Stimulated activated CD8-positive, alpha-beta memory T cell treated with anti-CD3 and anti-CD28 coated beads, Interleukin-12 subunit alpha, Interleukin-12 subunit beta, amount 100 ng/mL, for 24 hours (primary cell): Measurements from ENCODE around the gene BECN2.
A peak's percentile ranks its signal among the peaks of the same experiment; 100 is the strongest.
"Not testable (repeated sequence)": the region's sequence is repeated elsewhere in the genome, so short reads cannot be mapped to it uniquely, and the experiment has no call there.

ENCODE experiments used
- DNase-seq: peaks from one replicate; pipeline ENCODE4 v3.0.0-alpha.2; 2020; ENCODE audit errors: extremely low read depth

BECN2 gene

GRCh38 chr1:241979071-241979470 lies 21.5 kb downstream of the BECN2 start:
- no peak for DNase-seq

- DNase-seq = no peak
Measured at GRCh38 chr1:241979926-241980325, 22.4 kb downstream of the BECN2 start.

- DNase-seq = no peak
Measured at GRCh38 chr1:241985787-241986186, 28.2 kb downstream of the BECN2 start.

- DNase-seq = not testable (repeated sequence)
Measured at GRCh38 chr1:241988389-241988930, 30.9 kb downstream of the BECN2 start.

GRCh38 chr1:241990040-241990439 lies 32.5 kb downstream of the BECN2 start:
- DNase-seq = no peak

GRCh38 chr1:241992734-241993133 lies 35.2 kb downstream of the BECN2 start:
- no peak for DNase-seq

- DNase-seq = no peak
Measured at GRCh38 chr1:241994171-241994570, 36.6 kb downstream of the BECN2 start.

- no peak for DNase-seq
Measured at GRCh38 chr1:241997401-241997998, 39.9 kb downstream of the BECN2 start.

GRCh38 chr1:241998412-241998921 lies 40.9 kb downstream of the BECN2 start:
- peak; percentile 2 for DNase-seq

GRCh38 chr1:241999026-241999425 lies 41.5 kb downstream of the BECN2 start, which contains the start of gene MAP1LC3C:
Gene MAP1LC3C (minus strand): TSS chr1:241999098. CDS start chr1:241999008, 90 bp downstream.
- no peak for DNase-seq

- no peak for DNase-seq
Measured at GRCh38 chr1:242000434-242000833, 42.9 kb downstream of the BECN2 start.

GRCh38 chr1:242002072-242002471 lies 44.5 kb downstream of the BECN2 start:
- no peak for DNase-seq

- DNase-seq = no peak
Measured at GRCh38 chr1:242002510-242002909, 44.9 kb downstream of the BECN2 start.

- DNase-seq = no peak
Measured at GRCh38 chr1:242004751-242005495, 47.4 kb downstream of the BECN2 start.

- DNase-seq = no peak
Measured at GRCh38 chr1:242005866-242006535, 48.4 kb downstream of the BECN2 start.

GRCh38 chr1:242006976-242007375 lies 49.4 kb downstream of the BECN2 start:
- DNase-seq = no peak
